Endothelial cell of umbilical vein (primary cell): ENCODE data around the gene RGS7. TPM values are rescaled to one million over a fixed set of nuclear protein-coding genes. Genes with fewer than 3 reads are reported as not detected.

ENCODE experiments used
- BruUV-seq: library from RNA; stranded (reverse); fragments of 400-500 nt; replicated peaks from 2 replicates; lab custom pipeline; 2021; lab: Mats Ljungman, UMichigan
- CTCF ChIA-PET: fragments of 300-600, 350-600 bp; sonication (Branson Sonifier 250); formaldehyde crosslinking; loops from one replicate; lab custom pipeline; 2021; ENCODE audit warnings: antibody characterized with exemption, inconsistent platforms; lab: Charles Lee
- POLR2A ChIA-PET: fragments of 300-600, 350-600 bp; sonication (Branson Sonifier 250); formaldehyde crosslinking; loops from one replicate; lab custom pipeline; 2021; ENCODE audit warnings: antibody characterized with exemption, inconsistent platforms; lab: Charles Lee
- DNase-seq: peaks from one replicate; pipeline ENCODE4 v3.0.0-alpha.2; 2011; ENCODE audit warnings: low read depth, low spot score
- FAIRE-seq: peaks from 2 replicates; lab custom pipeline; 2011; peaks lifted over from hg19 to GRCh38; lab: Jason Lieb, UNC
- H2AFZ ChIP-seq: 2 replicates; pipeline ENCODE4 v1.6.0; 2012; ENCODE audit warnings: low read depth, low read length, control low read depth, inconsistent platforms
- H3K27ac ChIP-seq: 2 replicates; pipeline ENCODE4 v1.5.1; 2011; ENCODE audit warnings: low read depth, mild to moderate bottlenecking, control low read depth, low read length, moderate library complexity; ENCODE audit not compliant: insufficient read depth
- H3K27me3 ChIP-seq, 2 experiments: 2 replicates each; pipeline versions ENCODE4 v1.6.0 to v1.6.1; 2011; ENCODE audit warnings: low read length in 2 of 2, mixed read lengths in 1 of 2; ENCODE audit not compliant: control insufficient read depth in 2 of 2, insufficient read depth in 2 of 2
- H3K36me3 ChIP-seq, 2 experiments: 2 replicates in 1 of 2; 3 replicates in 1 of 2; pipeline ENCODE4 v1.5.1; 2011; ENCODE audit warnings: low read length in 2 of 2, mild to moderate bottlenecking in 1 of 2, moderate library complexity in 1 of 2; ENCODE audit not compliant: control insufficient read depth in 2 of 2, insufficient read depth in 2 of 2; ENCODE audit errors: extremely low read depth in 1 of 2
- H3K4me1 ChIP-seq: 3 replicates; pipeline ENCODE4 v1.5.1; 2011; ENCODE audit warnings: mild to moderate bottlenecking, low read length; ENCODE audit not compliant: control insufficient read depth, insufficient read depth; ENCODE audit errors: extremely low read depth
- H3K4me2 ChIP-seq: 2 replicates; pipeline ENCODE4 v1.6.1; 2011; ENCODE audit warnings: low read length, control low read depth, mixed read lengths; ENCODE audit not compliant: insufficient read depth
- H3K4me3 ChIP-seq, 3 experiments: fragments of 200-600 bp in 1 of 3; sonication (generic), shearing (Covaris generic) in 1 of 3; replicated peaks in 1 of 3; 2 replicates each; pipeline ENCODE4 v1.5.1; 2011 to 2016; ENCODE audit warnings: control low read depth in 3 of 3, low read length in 3 of 3, mild to moderate bottlenecking in 2 of 3, inconsistent platforms in 1 of 3, low read depth in 1 of 3, moderate library complexity in 1 of 3; ENCODE audit not compliant: insufficient read depth in 1 of 3
- H3K79me2 ChIP-seq: 2 replicates; pipeline ENCODE4 v1.6.0; 2012; ENCODE audit warnings: low read length, inconsistent platforms; ENCODE audit not compliant: control insufficient read depth, insufficient read depth
- H3K9ac ChIP-seq: replicated peaks from 2 replicates; pipeline ENCODE3; 2011; ENCODE audit warnings: low read length, control low read depth; ENCODE audit not compliant: insufficient read depth; ENCODE audit errors: extremely low read depth
- H3K9me1 ChIP-seq: replicated peaks from 3 replicates; pipeline ENCODE4 v1.6.0; 2011; ENCODE audit warnings: mild to moderate bottlenecking, low read length; ENCODE audit not compliant: control insufficient read depth, insufficient read depth; ENCODE audit errors: extremely low read depth
- H3K9me3 ChIP-seq: replicated peaks from 2 replicates; pipeline ENCODE4 v1.5.1; 2012; ENCODE audit warnings: low read length, inconsistent platforms; ENCODE audit not compliant: control insufficient read depth, insufficient read depth
- H4K20me1 ChIP-seq: replicated peaks from 2 replicates; pipeline ENCODE3; 2011; ENCODE audit warnings: mild to moderate bottlenecking, low read length; ENCODE audit not compliant: control insufficient read depth, insufficient read depth; ENCODE audit errors: extremely low read depth
- CTCF ChIP-seq, 2 donors: IDR thresholded peaks; 1 replicate in 1 of 2; 2 replicates in 1 of 2; pipeline ENCODE4 v1.5.1; 2011; ENCODE audit warnings: low read length in 2 of 2, mild to moderate bottlenecking in 2 of 2, moderate library complexity in 2 of 2, control low read depth in 1 of 2, inconsistent platforms in 1 of 2, low read depth in 1 of 2; ENCODE audit not compliant: insufficient read depth in 1 of 2; ENCODE audit errors: extremely low read depth in 1 of 2
- EZH2 ChIP-seq: IDR thresholded peaks from 2 replicates; pipeline ENCODE4 v1.6.1; 2012; ENCODE audit warnings: borderline replicate concordance, low read depth, mild to moderate bottlenecking, moderate library complexity, low read length, inconsistent platforms; ENCODE audit not compliant: severe bottlenecking
- FOS ChIP-seq: IDR thresholded peaks from 2 replicates; pipeline ENCODE4 v1.6.1; 2011; ENCODE audit warnings: mild to moderate bottlenecking, low read length, moderate library complexity, borderline replicate concordance; ENCODE audit not compliant: insufficient read depth
- GATA2 ChIP-seq: IDR thresholded peaks from 2 replicates; pipeline ENCODE4 v1.7.0; 2011; ENCODE audit warnings: low read depth, mild to moderate bottlenecking, moderate library complexity, mixed read lengths, low read length; ENCODE audit not compliant: insufficient read length, insufficient read depth
- JUN ChIP-seq: IDR thresholded peaks from 2 replicates; pipeline ENCODE4 v1.6.1; 2011; ENCODE audit warnings: borderline replicate concordance, low read depth; ENCODE audit not compliant: insufficient read length, insufficient read depth
- MAX ChIP-seq: IDR thresholded peaks from 2 replicates; pipeline ENCODE4 v1.6.1; 2011; ENCODE audit not compliant: insufficient read depth, insufficient read length
- MYC ChIP-seq: IDR thresholded peaks from one replicate; pipeline ENCODE4 v1.6.1; 2011; ENCODE audit warnings: mild to moderate bottlenecking, low read depth, low read length
- POLR2A ChIP-seq: IDR thresholded peaks from 2 replicates; pipeline ENCODE4 v1.6.1; 2012; ENCODE audit warnings: low read depth, mild to moderate bottlenecking, control low read depth, low read length
- POLR2AphosphoS5 ChIP-seq: IDR thresholded peaks from 2 replicates; pipeline ENCODE4 v1.6.1; 2012; ENCODE audit warnings: low read depth, mild to moderate bottlenecking, control low read depth, low read length, moderate library complexity; ENCODE audit not compliant: insufficient read depth
- dilution Hi-C: fragments of 300-500 bp; cut with MboI; formaldehyde crosslinking; loops from one replicate; pipeline ENCODE4 v1.15.0; 2019; ENCODE audit warnings: low sequenced_read_pairs; ENCODE audit not compliant: extremely low pct_ligation_motif_present
- intact Hi-C: fragments of 100-400 bp; cut with micrococcal nuclease; formaldehyde crosslinking; loops from one replicate; pipeline ENCODE4 v1.10.0; 2022
- polyA plus RNA-seq, 4 experiments: library from polyadenylated mRNA; depleted of rRNA in 3 of 4; stranded (reverse) in 3 of 4; unstranded in 1 of 4; fragments of >200 nt; gene quantifications; 2 replicates each; pipeline versions ENCODE4 v1.2.1 to v1.2.3, GENCODE V29; 2011 to 2012; ENCODE audit warnings: missing spikeins in 1 of 4
- total RNA-seq: library from RNA; stranded (reverse); gene quantifications from 2 replicates; pipeline ENCODE4 v1.2.3, GENCODE V29; 2021

The RGS7 gene
- total and polyA plus RNA-seq, 2 donors (not counting 3 experiments of a cell fraction or from before 2014, with no cell fraction given) = 0.43 to 0.44 TPM

GRCh38 chr1:240847325-240847724, 509.7 kb downstream of the RGS7 start:
- Histone ChIP-seq H3K36me3 (no peaks in the 10 kb centered on the region), H3K27ac (no peak overlapping the region), H3K79me2 (no peaks in the 10 kb centered on the region), H3K4me3 (no peak overlapping the region), H3K4me2 (no peak overlapping the region), H3K9ac (no peak overlapping the region), H3K4me1 (no peaks in the 10 kb centered on the region), H2AFZ (no peak overlapping the region), H4K20me1 (no peaks in the 10 kb centered on the region), H3K9me3 (no peaks in the 10 kb centered on the region), H3K9me1 (no peaks in the 10 kb centered on the region), H3K27me3 (no peaks in the 10 kb centered on the region)
- no peak for TF ChIP-seq GATA2
- no peak for TF ChIP-seq MYC
- dilution Hi-C loops (no loop called here), intact Hi-C loops (no loop called here)
- no peak for FAIRE-seq
- DNase-seq = no peak
- POLR2A ChIA-PET = no interaction called here
- BruUV-seq = no TSS peak
- CTCF ChIA-PET = interaction anchor here (1.0 to 1.9 kb wide), 5 partner anchors 13 to 115 kb away, joined by 3 to 5 read pairs (median 4); no protein-coding TSS in a partner anchor

- Histone ChIP-seq H3K4me2 (no peak overlapping the region), H3K9ac (no peak overlapping the region), H2AFZ (no peak overlapping the region), H3K36me3 (no peaks in the 10 kb centered on the region), H4K20me1 (no peaks in the 10 kb centered on the region), H3K9me1 (no peaks in the 10 kb centered on the region), H3K27me3 (no peaks in the 10 kb centered on the region), H3K4me3 (no peak overlapping the region), H3K27ac (no peak overlapping the region), H3K4me1 (no peaks in the 10 kb centered on the region), H3K79me2 (no peaks in the 10 kb centered on the region), H3K9me3 (no peaks in the 10 kb centered on the region)
- BruUV-seq = no TSS peak
- ChIA-PET POLR2A (no interaction called here), CTCF (no interaction called here)
- TF ChIP-seq EZH2 = no peak
- TF ChIP-seq MAX = no peak
- TF ChIP-seq JUN = no peak
- TF ChIP-seq GATA2 = no peak
- no peak for TF ChIP-seq POLR2A
- no peak for TF ChIP-seq MYC
- TF ChIP-seq FOS = no peak
- no peak for TF ChIP-seq POLR2AphosphoS5
- no peak for TF ChIP-seq CTCF (IDR thresholded peaks at IDR 0.05; ENCODE audit: extremely low read depth in 1 of 2, insufficient read depth in 1 of 2, low read depth in 1 of 2, low read length in 2 of 2)
- FAIRE-seq (no peak), DNase-seq (no peak)
- intact Hi-C loops (no loop called here), dilution Hi-C loops (no loop called here)
Observed at GRCh38 chr1:240844486-240844885, 512.5 kb downstream of the RGS7 start.
